ENCODE data around the gene USH1G.

The USH1G gene

GRCh38 chr17:74945543-74945942, 22.5 kb upstream of the USH1G start:
- Mint-ChIP-seq H3K9me3 (ENCODE audit: low read depth) (no peaks in the 10 kb centered on the region), H3K27ac (no peak overlapping the region), H3K4me3 (no peak overlapping the region), H3K27me3 (peaks cover 11% of the 10 kb centered on the region), H3K4me1 (ENCODE audit: low read depth) (no peaks in the 10 kb centered on the region), H3K36me3 (no peaks in the 10 kb centered on the region)

GRCh38 chr17:74943808-74944522, 20.9 kb upstream of the USH1G start:
- H3K27ac Mint-ChIP-seq: no peak overlapping the region
- no peaks in the 10 kb centered on the region for H3K36me3 Mint-ChIP-seq
- H3K27me3 Mint-ChIP-seq: peaks cover 14% of the 10 kb centered on the region

GRCh38 chr17:74941128-74941725, 18.2 kb upstream of the USH1G start:
- H3K9me3 Mint-ChIP-seq (ENCODE audit: low read depth): no peaks in the 10 kb centered on the region
- peaks cover 32% of the 10 kb centered on the region for H3K27me3 Mint-ChIP-seq
- no peaks in the 10 kb centered on the region for H3K36me3 Mint-ChIP-seq
- H3K4me1 Mint-ChIP-seq (ENCODE audit: low read depth): peaks cover 2% of the 10 kb centered on the region
- H3K4me3 Mint-ChIP-seq: no peak overlapping the region
- H3K27ac Mint-ChIP-seq: no peak overlapping the region

More at GRCh38 chr17:74943808-74944522, 20.9 kb upstream of the USH1G start:
- no peaks in the 10 kb centered on the region for H3K4me1 Mint-ChIP-seq (ENCODE audit: low read depth)
- no peak overlapping the region for H3K4me3 Mint-ChIP-seq
- no peaks in the 10 kb centered on the region for H3K9me3 Mint-ChIP-seq (ENCODE audit: low read depth)

GRCh38 chr17:74939534-74939933, 16.5 kb upstream of the USH1G start:
- H3K4me3 Mint-ChIP-seq: no peak overlapping the region
- peaks cover 33% of the 10 kb centered on the region for H3K27me3 Mint-ChIP-seq
- H3K9me3 Mint-ChIP-seq (ENCODE audit: low read depth): no peaks in the 10 kb centered on the region
- no peaks in the 10 kb centered on the region for H3K36me3 Mint-ChIP-seq
- peaks cover 2% of the 10 kb centered on the region for H3K4me1 Mint-ChIP-seq (ENCODE audit: low read depth)
- no peak overlapping the region for H3K27ac Mint-ChIP-seq

- Mint-ChIP-seq H3K27ac (no peak overlapping the region), H3K27me3 (peaks cover 36% of the 10 kb centered on the region), H3K4me3 (no peak overlapping the region), H3K9me3 (ENCODE audit: low read depth) (no peaks in the 10 kb centered on the region), H3K36me3 (no peaks in the 10 kb centered on the region), H3K4me1 (ENCODE audit: low read depth) (peaks cover 2% of the 10 kb centered on the region)
These were observed 15.3 kb upstream of the USH1G start for GRCh38 chr17:74938194-74938950.

GRCh38 chr17:74937064-74938051, 14.3 kb upstream of the USH1G start:
- peaks cover 2% of the 10 kb centered on the region for H3K4me1 Mint-ChIP-seq (ENCODE audit: low read depth)
- H3K27me3 Mint-ChIP-seq: peaks cover 33% of the 10 kb centered on the region
- H3K36me3 Mint-ChIP-seq: no peaks in the 10 kb centered on the region
- no peak overlapping the region for H3K4me3 Mint-ChIP-seq
- no peak overlapping the region for H3K27ac Mint-ChIP-seq
- no peaks in the 10 kb centered on the region for H3K9me3 Mint-ChIP-seq (ENCODE audit: low read depth)

GRCh38 chr17:74936470-74936799, 13.4 kb upstream of the USH1G start:
- H3K36me3 Mint-ChIP-seq: no peaks in the 10 kb centered on the region
- no peak overlapping the region for H3K27ac Mint-ChIP-seq
- peaks cover 2% of the 10 kb centered on the region for H3K4me1 Mint-ChIP-seq (ENCODE audit: low read depth)
- H3K4me3 Mint-ChIP-seq: no peak overlapping the region
- peaks cover 29% of the 10 kb centered on the region for H3K27me3 Mint-ChIP-seq
- no peaks in the 10 kb centered on the region for H3K9me3 Mint-ChIP-seq (ENCODE audit: low read depth)

- H3K27ac Mint-ChIP-seq: no peak within 1 kb of the TSS
- peaks cover 29% of the 10 kb centered on the region for H3K27me3 Mint-ChIP-seq
These were observed 12.8 kb upstream of the USH1G start, which contains the start of gene OTOP3 for GRCh38 chr17:74935585-74936469. Gene OTOP3, plus strand, starts transcription at chr17:74935898. Its CDS starts 24 bp downstream, at chr17:74935922.

GRCh38 chr17:74935048-74935447, 12.0 kb upstream of the USH1G start:
- peaks cover 2% of the 10 kb centered on the region for H3K4me1 Mint-ChIP-seq (ENCODE audit: low read depth)
- peak overlapping the region; percentile 27 for H3K4me3 Mint-ChIP-seq
- no peak overlapping the region for H3K27ac Mint-ChIP-seq
- no peaks in the 10 kb centered on the region for H3K36me3 Mint-ChIP-seq
- H3K9me3 Mint-ChIP-seq (ENCODE audit: low read depth): no peaks in the 10 kb centered on the region
- peaks cover 33% of the 10 kb centered on the region for H3K27me3 Mint-ChIP-seq

More at GRCh38 chr17:74935585-74936469, 12.8 kb upstream of the USH1G start, which contains the start of gene OTOP3:
- peaks cover 2% of the 10 kb centered on the region for H3K4me1 Mint-ChIP-seq (ENCODE audit: low read depth)
- H3K9me3 Mint-ChIP-seq (ENCODE audit: low read depth): no peaks in the 10 kb centered on the region
- H3K36me3 Mint-ChIP-seq: no peaks in the 10 kb centered on the region
- H3K4me3 Mint-ChIP-seq: peak within 1 kb of the TSS; percentile 27

- no peaks in the 10 kb centered on the region for H3K4me1 Mint-ChIP-seq (ENCODE audit: low read depth)
- no peak overlapping the region for H3K27ac Mint-ChIP-seq
- H3K9me3 Mint-ChIP-seq (ENCODE audit: low read depth): no peaks in the 10 kb centered on the region
- H3K27me3 Mint-ChIP-seq: peaks cover 23% of the 10 kb centered on the region
- H3K36me3 Mint-ChIP-seq: no peaks in the 10 kb centered on the region
- no peak overlapping the region for H3K4me3 Mint-ChIP-seq
These were observed 7.5 kb upstream of the USH1G start for GRCh38 chr17:74930535-74931036.

- no peak overlapping the region for H3K4me3 Mint-ChIP-seq
- H3K9me3 Mint-ChIP-seq (ENCODE audit: low read depth): no peaks in the 10 kb centered on the region
- H3K36me3 Mint-ChIP-seq: no peaks in the 10 kb centered on the region
- peaks cover 4% of the 10 kb centered on the region for H3K4me1 Mint-ChIP-seq (ENCODE audit: low read depth)
- no peak overlapping the region for H3K27ac Mint-ChIP-seq
- H3K27me3 Mint-ChIP-seq: peaks cover 26% of the 10 kb centered on the region
These were observed 5.7 kb upstream of the USH1G start for GRCh38 chr17:74928786-74929185.

GRCh38 chr17:74925242-74925641, 2.2 kb upstream of the USH1G start:
- H3K4me3 Mint-ChIP-seq: no peak overlapping the region
- no peak overlapping the region for H3K27ac Mint-ChIP-seq
- H3K27me3 Mint-ChIP-seq: peaks cover 22% of the 10 kb centered on the region

GRCh38 chr17:74924250-74924948, 1.3 kb upstream of the USH1G start, which contains the start of gene OTOP2:
Gene OTOP2, plus strand, starts transcription at chr17:74924273. Its CDS starts 360 bp downstream, at chr17:74924633.
- Mint-ChIP-seq H3K4me3 (peak within 1 kb of the TSS; percentile 58), H3K27ac (no peak within 1 kb of the TSS), H3K36me3 (no peaks in the 10 kb centered on the region)

More at GRCh38 chr17:74925242-74925641, 2.2 kb upstream of the USH1G start:
- Mint-ChIP-seq H3K4me1 (ENCODE audit: low read depth) (peaks cover 4% of the 10 kb centered on the region), H3K9me3 (ENCODE audit: low read depth) (no peaks in the 10 kb centered on the region), H3K36me3 (no peaks in the 10 kb centered on the region)

More at GRCh38 chr17:74924250-74924948, 1.3 kb upstream of the USH1G start, which contains the start of gene OTOP2:
- Mint-ChIP-seq H3K9me3 (ENCODE audit: low read depth) (no peaks in the 10 kb centered on the region), H3K4me1 (ENCODE audit: low read depth) (peaks cover 4% of the 10 kb centered on the region), H3K27me3 (peaks cover 22% of the 10 kb centered on the region)
